ENCODE data around the gene FERMT1.

FERMT1 gene

GRCh38 chr20:6122873-6123648 lies at the start of gene FERMT1:
FERMT1 (minus strand) TSS chr20:6123030; CDS start chr20:6119554, 3,476 bp downstream.
- DNase-seq: no peak

GRCh38 chr20:6169251-6169650 lies 46.4 kb upstream of the FERMT1 start:
- DNase-seq: no peak

- no peak for DNase-seq
These were observed 45.4 kb upstream of the FERMT1 start for GRCh38 chr20:6168204-6168603.

GRCh38 chr20:6165346-6165745 lies 42.5 kb upstream of the FERMT1 start:
- no peak for DNase-seq

GRCh38 chr20:6164421-6165341 lies 41.9 kb upstream of the FERMT1 start:
- DNase-seq: no peak

- no peak for DNase-seq
These were observed 37.9 kb upstream of the FERMT1 start for GRCh38 chr20:6160736-6161135.

GRCh38 chr20:6157345-6157744 lies 34.5 kb upstream of the FERMT1 start:
- DNase-seq: no peak

- no peak for DNase-seq
These were observed 29.9 kb upstream of the FERMT1 start for GRCh38 chr20:6152777-6153176.

- DNase-seq: no peak
These were observed 25.2 kb upstream of the FERMT1 start for GRCh38 chr20:6148073-6148472.

- peak; percentile 35 for DNase-seq
These were observed 19.6 kb upstream of the FERMT1 start for GRCh38 chr20:6142348-6142993.

GRCh38 chr20:6140947-6141346 lies 18.1 kb upstream of the FERMT1 start:
- DNase-seq: no peak

- no peak for DNase-seq
These were observed 12.5 kb upstream of the FERMT1 start for GRCh38 chr20:6135347-6135746.

- no peak for DNase-seq
These were observed 11.8 kb upstream of the FERMT1 start for GRCh38 chr20:6134592-6134991.

- DNase-seq: no peak
These were observed 7.2 kb upstream of the FERMT1 start for GRCh38 chr20:6130045-6130444.

GRCh38 chr20:6127825-6128224 lies 5.0 kb upstream of the FERMT1 start:
- no peak for DNase-seq

- no peak for DNase-seq
These were observed 4.0 kb upstream of the FERMT1 start for GRCh38 chr20:6126846-6127245.

GRCh38 chr20:6123649-6124014 lies 802 bp upstream of the FERMT1 start:
- DNase-seq: no peak

- DNase-seq: no peak
These were observed 538 bp downstream of the FERMT1 start for GRCh38 chr20:6122111-6122872.

- no peak for DNase-seq
These were observed 1.3 kb downstream of the FERMT1 start for GRCh38 chr20:6121504-6121903.

GRCh38 chr20:6120491-6120988 lies 2.3 kb downstream of the FERMT1 start:
- no peak for DNase-seq

GRCh38 chr20:6116758-6117157 lies 6.1 kb downstream of the FERMT1 start:
- no peak for DNase-seq

GRCh38 chr20:6115221-6115895 lies 7.5 kb downstream of the FERMT1 start:
- no peak for DNase-seq
